ENCODE measurements around the gene MOB1B.

- TF ChIP-seq CTCF (IDR thresholded peaks at IDR 0.05; ENCODE audit: poor library complexity) (no peak), EZH2phosphoT487 (IDR thresholded peaks at IDR 0.05; ENCODE audit: low read depth, severe bottlenecking, unreplicated experiment) (no peak)
Measured at GRCh38 chr4:70901607-70901983, 574 bp upstream of the MOB1B start.

All from hepatocyte (in vitro differentiated cells).